Keratinocyte (primary cell): ENCODE data around the gene ADGRA3. TPM values are rescaled to one million over a fixed set of nuclear protein-coding genes. Genes with fewer than 3 reads are reported as not detected.

Experiments
- DNase-seq: peaks from one replicate; pipeline ENCODE4 v3.0.0-alpha.2; 2011; ENCODE audit warnings: low read depth, missing footprints, low spot score
- FAIRE-seq: peaks from 2 replicates; lab custom pipeline; 2011; peaks lifted over from hg19 to GRCh38; lab: Jason Lieb, UNC
- H2AFZ ChIP-seq: 2 replicates; pipeline ENCODE4 v1.6.0; 2012; ENCODE audit warnings: low read length, control low read depth, inconsistent platforms; ENCODE audit not compliant: control insufficient read depth
- H3K27ac ChIP-seq: 2 replicates; pipeline ENCODE4 v1.5.1; 2011; ENCODE audit warnings: low read length; ENCODE audit not compliant: control insufficient read depth, insufficient read depth
- H3K27me3 ChIP-seq: 3 replicates; pipeline ENCODE4 v1.6.0; 2011; ENCODE audit warnings: low read length; ENCODE audit not compliant: control insufficient read depth, insufficient read depth; ENCODE audit errors: extremely low read depth
- H3K36me3 ChIP-seq, 2 experiments: 2 replicates in 1 of 2; 3 replicates in 1 of 2; pipeline ENCODE4 v1.5.1; 2011; ENCODE audit warnings: low read length in 2 of 2, mild to moderate bottlenecking in 1 of 2; ENCODE audit not compliant: control insufficient read depth in 2 of 2, insufficient read depth in 2 of 2; ENCODE audit errors: extremely low read depth in 1 of 2
- H3K4me1 ChIP-seq: 3 replicates; pipeline ENCODE4 v1.5.1; 2011; ENCODE audit warnings: low read length; ENCODE audit not compliant: control insufficient read depth, insufficient read depth; ENCODE audit errors: extremely low read depth
- H3K4me2 ChIP-seq: 3 replicates; pipeline ENCODE4 v1.6.0; 2011; ENCODE audit warnings: low read depth, low read length; ENCODE audit not compliant: control insufficient read depth, insufficient read depth; ENCODE audit errors: extremely low read depth
- H3K4me3 ChIP-seq, 3 experiments: fragments of 200-600 bp in 1 of 3; sonication (generic) in 1 of 3; 2 replicates in 2 of 3; 3 replicates in 1 of 3; pipeline ENCODE4 v1.5.1; 2011 to 2016; ENCODE audit warnings: low read length in 3 of 3, mild to moderate bottlenecking in 3 of 3, control low read depth in 2 of 3, inconsistent platforms in 1 of 3, low read depth in 1 of 3, mixed read lengths in 1 of 3, mixed run types in 1 of 3, moderate library complexity in 1 of 3; ENCODE audit not compliant: control insufficient read depth in 2 of 3, insufficient read depth in 2 of 3; ENCODE audit errors: extremely low read depth in 1 of 3
- H3K79me2 ChIP-seq: 2 replicates; pipeline ENCODE4 v1.6.0; 2012; ENCODE audit warnings: low read length; ENCODE audit not compliant: control insufficient read depth, insufficient read depth
- H3K9ac ChIP-seq: 3 replicates; pipeline ENCODE4 v1.6.0; 2011; ENCODE audit warnings: low read length; ENCODE audit not compliant: control insufficient read depth, insufficient read depth; ENCODE audit errors: extremely low read depth
- H3K9me1 ChIP-seq: 3 replicates; pipeline ENCODE4 v1.6.0; 2011; ENCODE audit warnings: low read length; ENCODE audit not compliant: control insufficient read depth, insufficient read depth; ENCODE audit errors: extremely low read depth
- H3K9me3 ChIP-seq: 2 replicates; pipeline ENCODE4 v1.5.1; 2012; ENCODE audit warnings: low read depth, low read length; ENCODE audit not compliant: control insufficient read depth
- H4K20me1 ChIP-seq: 3 replicates; pipeline ENCODE4 v1.6.0; 2011; ENCODE audit warnings: low read length; ENCODE audit not compliant: control insufficient read depth, insufficient read depth; ENCODE audit errors: extremely low read depth
- CTCF ChIP-seq, 3 experiments: IDR thresholded peaks in 1 of 3; conservative IDR thresholded peaks in 1 of 3; optimal IDR thresholded peaks in 1 of 3; 2 replicates in 2 of 3; 3 replicates in 1 of 3; pipeline versions ENCODE3 to v1.5.1; 2011; ENCODE audit warnings: low read length in 3 of 3, mild to moderate bottlenecking in 3 of 3, moderate library complexity in 2 of 3, control low read depth in 1 of 3, inconsistent platforms in 1 of 3; ENCODE audit not compliant: insufficient read depth in 2 of 3; ENCODE audit errors: extremely low read depth in 1 of 3
- EZH2 ChIP-seq: IDR thresholded peaks from one replicate; pipeline ENCODE4 v1.6.1; 2012; ENCODE audit warnings: inconsistent platforms, mild to moderate bottlenecking, low read length, moderate library complexity
- dilution Hi-C: fragments of 300-500 bp; cut with MboI; formaldehyde crosslinking; loops from one replicate; pipeline ENCODE4 v1.7.0; 2020; ENCODE audit warnings: low sequenced_read_pairs; ENCODE audit not compliant: extremely low pct_ligation_motif_present
- polyA plus RNA-seq, 5 experiments: library from polyadenylated mRNA; depleted of rRNA in 3 of 5; stranded (reverse) in 3 of 5; stranded (forward) in 1 of 5; unstranded in 1 of 5; fragments of >200 nt; gene quantifications; 1 replicate in 1 of 5; 2 replicates in 3 of 5; 3 replicates in 1 of 5; pipeline versions ENCODE4 v1.2.1 to v1.2.3, GENCODE V29; 2011 to 2012; ENCODE audit warnings: missing spikeins in 2 of 5, low read depth in 1 of 5, low replicate concordance in 1 of 5

ADGRA3 gene
- polyA plus RNA-seq, 1 donor (not counting 4 experiments of a cell fraction or from before 2014, with no cell fraction given), result 38.7 TPM

GRCh38 chr4:22343606-22344005 lies 172.3 kb downstream of the ADGRA3 start:
- DNase-seq (no peak), FAIRE-seq (no peak)
- H3K27ac ChIP-seq, result no peak overlapping the region
- H3K36me3 ChIP-seq, result no peaks in the 10 kb centered on the region
- no peaks in the 10 kb centered on the region for H3K79me2 ChIP-seq
- no peaks in the 10 kb centered on the region for H3K27me3 ChIP-seq
- H2AFZ ChIP-seq, result no peak overlapping the region
- no peak overlapping the region for H3K4me2 ChIP-seq
- no peaks in the 10 kb centered on the region for H3K4me1 ChIP-seq
- TF ChIP-seq CTCF (optimal IDR thresholded peaks at IDR 0.05 in 1 of 3, IDR thresholded peaks at IDR 0.05 in 1 of 3, conservative IDR thresholded peaks at IDR 0.05 in 1 of 3; ENCODE audit: extremely low read depth in 1 of 3, insufficient read depth in 2 of 3, low read length in 3 of 3) (no peak), EZH2 (no peak)
- dilution Hi-C loops, result no loop called here
- H4K20me1 ChIP-seq, result no peaks in the 10 kb centered on the region
- no peaks in the 10 kb centered on the region for H3K9me1 ChIP-seq
- H3K9ac ChIP-seq, result no peak overlapping the region
- no peaks in the 10 kb centered on the region for H3K9me3 ChIP-seq
- no peak overlapping the region for H3K4me3 ChIP-seq

- Histone ChIP-seq H3K27me3 (no peaks in the 10 kb centered on the region), H3K36me3 (no peaks in the 10 kb centered on the region), H3K9me3 (no peaks in the 10 kb centered on the region), H3K9me1 (no peaks in the 10 kb centered on the region), H3K4me3 (no peak overlapping the region), H3K9ac (no peak overlapping the region), H3K4me2 (no peak overlapping the region), H3K27ac (no peak overlapping the region), H3K4me1 (no peaks in the 10 kb centered on the region), H2AFZ (no peak overlapping the region), H4K20me1 (no peaks in the 10 kb centered on the region), H3K79me2 (no peaks in the 10 kb centered on the region)
- dilution Hi-C loops, result no loop called here
- DNase-seq (no peak), FAIRE-seq (no peak)
- TF ChIP-seq CTCF (optimal IDR thresholded peaks at IDR 0.05 in 1 of 3, IDR thresholded peaks at IDR 0.05 in 1 of 3, conservative IDR thresholded peaks at IDR 0.05 in 1 of 3; ENCODE audit: extremely low read depth in 1 of 3, insufficient read depth in 2 of 3, low read length in 3 of 3), result no peak
- TF ChIP-seq EZH2, result no peak
Measured at GRCh38 chr4:22339491-22339890, 176.4 kb downstream of the ADGRA3 start.
